Transverse colon (tissue), 4 donors: ENCODE results near the gene PXK.

Experiments used
- CTCF ChIP-seq, 5 experiments: fragments of 200-600 bp in 3 of 5; fragments of 450-650 bp in 2 of 5; sonication (generic) in 3 of 5; IDR thresholded peaks; 1 replicate in 2 of 5; 2 replicates in 3 of 5; pipeline ENCODE4 v1.5.1; 2016 to 2017; ENCODE audit warnings: antibody characterized with exemption in 5 of 5, inconsistent platforms in 3 of 5, mild to moderate bottlenecking in 2 of 5, moderate library complexity in 1 of 5
- EP300 ChIP-seq: sonication (generic); formaldehyde crosslinking; IDR thresholded peaks from one replicate; pipeline ENCODE4 v1.6.1; 2017; ENCODE audit warnings: antibody characterized with exemption, low read depth
- POLR2A ChIP-seq: fragments of 450-650 bp; IDR thresholded peaks from one replicate; pipeline ENCODE4 v1.6.1; 2016; ENCODE audit warnings: antibody characterized with exemption, mild to moderate bottlenecking, moderate library complexity
- POLR2AphosphoS5 ChIP-seq, 3 donors: sonication (generic); formaldehyde crosslinking; IDR thresholded peaks; one replicate each; pipeline ENCODE4 v1.6.1; 2016; ENCODE audit warnings: antibody characterized with exemption in 3 of 3

- TF ChIP-seq POLR2A (no peak), EP300 (no peak), CTCF (IDR thresholded peaks at IDR 0.05) (no peak), POLR2AphosphoS5 (IDR thresholded peaks at IDR 0.05) (no peak)
Observed at GRCh38 chr3:58358092-58358491, 25.4 kb downstream of the PXK start.
